Measurements from ENCODE around the gene CDH20.

Gene CDH20

GRCh38 chr18:61541673-61542072 is 208.4 kb downstream of the CDH20 start:
- DNase-seq (ENCODE audit: low read depth): no peak
- TF ChIP-seq CTCF (conservative IDR thresholded peaks at IDR 0.05; ENCODE audit: low read length): no peak
- no peak overlapping the region for H3K4me3 ChIP-seq (ENCODE audit: low read length)

GRCh38 chr18:61542596-61542995 is 209.4 kb downstream of the CDH20 start:
- no peak for TF ChIP-seq CTCF (conservative IDR thresholded peaks at IDR 0.05; ENCODE audit: low read length)
- DNase-seq (ENCODE audit: low read depth): no peak
- no peak overlapping the region for H3K4me3 ChIP-seq (ENCODE audit: low read length)

GRCh38 chr18:61543518-61543917 is 210.3 kb downstream of the CDH20 start:
- TF ChIP-seq CTCF (conservative IDR thresholded peaks at IDR 0.05; ENCODE audit: low read length): no peak
- no peak for DNase-seq (ENCODE audit: low read depth)
- no peak overlapping the region for H3K4me3 ChIP-seq (ENCODE audit: low read length)

- no peak overlapping the region for H3K4me3 ChIP-seq (ENCODE audit: low read length)
- TF ChIP-seq CTCF (conservative IDR thresholded peaks at IDR 0.05; ENCODE audit: low read length): no peak
- DNase-seq (ENCODE audit: low read depth): no peak
Measured at GRCh38 chr18:61544178-61544577, 210.9 kb downstream of the CDH20 start.

GRCh38 chr18:61545281-61546245 is 212.3 kb downstream of the CDH20 start:
- H3K4me3 ChIP-seq (ENCODE audit: low read length): no peak overlapping the region
- TF ChIP-seq CTCF (conservative IDR thresholded peaks at IDR 0.05; ENCODE audit: low read length): no peak
- DNase-seq (ENCODE audit: low read depth): no peak

- DNase-seq (ENCODE audit: low read depth): peak; percentile 73
- H3K4me3 ChIP-seq (ENCODE audit: low read length): no peak overlapping the region
- no peak for TF ChIP-seq CTCF (conservative IDR thresholded peaks at IDR 0.05; ENCODE audit: low read length)
Measured at GRCh38 chr18:61546590-61546989, 213.4 kb downstream of the CDH20 start.

GRCh38 chr18:61549416-61549815 is 216.2 kb downstream of the CDH20 start:
- no peak for DNase-seq (ENCODE audit: low read depth)
- no peak for TF ChIP-seq CTCF (conservative IDR thresholded peaks at IDR 0.05; ENCODE audit: low read length)
- no peak overlapping the region for H3K4me3 ChIP-seq (ENCODE audit: low read length)
